ENCODE data around the gene NDUFB10. TPM values are rescaled to one million over a fixed set of nuclear protein-coding genes. Genes with fewer than 3 reads are reported as not detected.

NDUFB10 gene
- total RNA-seq, 4 donors from 2014 or later = 137 to 496 (median 250) TPM

DNA sequence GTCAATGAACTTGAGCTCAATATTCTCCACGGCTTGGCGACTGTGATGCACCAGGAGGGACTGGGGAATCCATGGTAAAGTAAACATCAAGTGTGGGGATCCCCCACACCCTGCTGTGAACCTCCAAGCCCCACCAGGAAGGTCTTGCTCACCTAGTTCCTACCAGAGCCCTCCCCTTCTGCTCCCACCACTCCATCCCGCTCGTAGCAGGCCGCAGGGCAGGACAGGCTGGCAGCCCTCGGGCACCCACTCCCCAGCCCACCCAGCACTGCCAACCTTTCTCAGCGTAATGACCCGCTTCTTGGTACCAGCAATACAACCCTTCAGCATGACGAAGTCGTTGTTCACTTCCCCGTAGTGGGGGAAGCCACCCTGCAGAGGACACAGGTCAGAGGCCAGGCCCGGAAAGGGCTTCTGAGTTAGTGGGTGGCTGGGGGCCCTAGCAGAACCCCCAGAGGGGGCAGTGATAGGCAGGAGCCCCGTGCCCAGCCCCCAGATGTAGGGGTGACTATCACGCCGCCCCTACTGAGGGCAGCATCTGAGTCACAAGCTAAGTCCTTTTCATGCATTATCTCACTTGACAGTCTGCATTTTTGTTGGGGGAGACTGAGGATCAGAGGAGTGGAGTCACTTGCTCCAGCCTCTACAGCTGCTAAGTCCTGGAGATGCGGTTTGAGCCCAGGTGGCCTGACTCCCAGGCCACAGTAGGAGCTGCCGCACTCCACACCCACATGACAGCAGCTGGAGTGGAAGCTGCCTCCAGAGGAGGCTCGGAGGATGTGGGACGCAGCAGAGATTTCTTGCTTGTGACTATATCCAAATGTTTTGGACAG, 13.6 kb upstream of the NDUFB10 start:
- DNase-seq = no peak
- WGBS, 2 donors (ENCODE audit: low coverage in 1 of 2) = 80 to 82% methylated on average over 11 to 19 of the region's 19 CpGs
- no peaks in the 10 kb centered on the region for H3K36me3 ChIP-seq
- H3K27ac ChIP-seq = no peak overlapping the region
- in situ Hi-C loops (cut with MboI; ENCODE audit: low pct_ligation_motif_present in 1 of 4, low pct_unique_long_range_greater_than_20kb in 1 of 4, low sequenced_read_pairs in 3 of 4) = no loop called here
- peaks cover 15 to 27% (median 23%) of the 10 kb centered on the region in 4 donors for H3K4me1 ChIP-seq
- H3K9me3 ChIP-seq = no peaks in the 10 kb centered on the region
- intact Hi-C loops (cut with DNase I; ENCODE audit: low total_unique reads) = no loop called here
- H3K27me3 ChIP-seq = no peaks in the 10 kb centered on the region
- TF ChIP-seq POLR2A (IDR thresholded peaks at IDR 0.05) (no peak), CTCF (IDR thresholded peaks at IDR 0.05) (no peak), POLR2AphosphoS5 (IDR thresholded peaks at IDR 0.05) (no peak), EP300 (IDR thresholded peaks at IDR 0.05; ENCODE audit: low read depth) (no peak)
- H3K4me3 ChIP-seq = no peak overlapping the region

DNA sequence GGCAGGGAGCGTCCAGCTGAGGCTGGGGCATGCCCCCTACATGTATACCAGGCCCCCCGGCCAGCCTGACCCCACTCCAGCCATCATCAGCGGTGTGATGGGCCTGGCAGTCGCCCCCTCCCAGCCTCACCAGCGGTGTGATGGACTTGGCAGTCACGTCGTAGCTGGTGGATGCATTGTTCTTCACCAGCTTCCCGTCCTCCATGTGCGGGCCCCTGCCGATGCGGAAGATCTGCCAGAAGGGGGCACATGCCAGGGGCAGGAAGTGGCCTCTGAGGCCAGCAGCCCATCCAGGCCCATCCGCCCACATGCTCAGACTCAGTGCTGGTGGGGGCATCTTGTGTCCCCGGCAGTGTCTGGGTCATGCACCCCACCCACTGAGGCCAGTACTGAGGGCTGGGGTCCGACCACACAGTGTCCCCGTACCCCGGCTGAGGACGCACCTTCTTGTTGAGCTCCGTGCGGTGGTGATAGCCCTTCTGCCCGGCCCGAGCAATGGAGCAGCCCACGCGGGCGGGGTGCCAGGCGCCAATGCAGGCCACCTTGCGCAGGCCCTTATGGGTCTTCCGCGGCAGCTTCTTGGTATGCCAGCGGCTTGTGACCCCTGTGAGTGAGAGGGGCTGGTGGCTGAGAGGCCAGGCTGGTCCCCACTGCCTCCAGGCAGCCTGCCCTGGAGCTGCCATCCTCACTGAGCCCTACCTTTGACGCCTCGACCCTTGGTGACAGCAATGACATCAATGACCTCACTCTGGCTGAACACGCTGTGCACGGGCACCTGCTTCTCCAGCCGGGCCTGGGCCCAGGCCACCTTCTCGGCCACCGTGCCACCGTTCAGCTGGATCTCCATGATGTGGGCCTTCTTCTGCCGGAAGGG, 12.6 kb upstream of the NDUFB10 start:
- no peak for TF ChIP-seq EP300 (IDR thresholded peaks at IDR 0.05; ENCODE audit: low read depth)
- no peak for TF ChIP-seq CTCF (IDR thresholded peaks at IDR 0.05)
- no peak for TF ChIP-seq POLR2AphosphoS5 (IDR thresholded peaks at IDR 0.05)
- no peak for TF ChIP-seq POLR2A (IDR thresholded peaks at IDR 0.05)
- intact Hi-C loops (cut with DNase I; ENCODE audit: low total_unique reads) (no loop called here), in situ Hi-C loops (cut with MboI; ENCODE audit: low pct_ligation_motif_present in 1 of 4, low pct_unique_long_range_greater_than_20kb in 1 of 4, low sequenced_read_pairs in 3 of 4) (no loop called here)
- H3K9me3 ChIP-seq = no peaks in the 10 kb centered on the region
- no peaks in the 10 kb centered on the region for H3K27me3 ChIP-seq
- DNase-seq = no peak
- H3K36me3 ChIP-seq = no peaks in the 10 kb centered on the region
- WGBS, 2 donors (ENCODE audit: low coverage in 1 of 2) = 87% methylated on average over 37 of the region's 38 CpGs; no CpG with 5 or more reads in 1 of the 2 donors
- no peak overlapping the region for H3K4me3 ChIP-seq
- peaks cover 10 to 18% (median 13%) of the 10 kb centered on the region in 4 donors for H3K4me1 ChIP-seq
- no peak overlapping the region for H3K27ac ChIP-seq

- Histone ChIP-seq H3K9me3 (no peaks in the 10 kb centered on the region), H3K36me3 (no peaks in the 10 kb centered on the region), H3K27ac (no peak overlapping the region), H3K4me1 (peaks cover 4 to 12% (median 7%) of the 10 kb centered on the region in 4 donors), H3K27me3 (no peaks in the 10 kb centered on the region), H3K4me3 (no peak overlapping the region)
- in situ Hi-C loops (cut with MboI; ENCODE audit: low pct_ligation_motif_present in 1 of 4, low pct_unique_long_range_greater_than_20kb in 1 of 4, low sequenced_read_pairs in 3 of 4) (no loop called here), intact Hi-C loops (cut with DNase I; ENCODE audit: low total_unique reads) (no loop called here)
- DNase-seq = no peak
- WGBS, 2 donors (ENCODE audit: low coverage in 1 of 2) = 89% methylated on average over 9 of the region's 9 CpGs; no CpG with 5 or more reads in 1 of the 2 donors
- TF ChIP-seq POLR2A (IDR thresholded peaks at IDR 0.05) (no peak), EP300 (IDR thresholded peaks at IDR 0.05; ENCODE audit: low read depth) (no peak), POLR2AphosphoS5 (IDR thresholded peaks at IDR 0.05) (no peak), CTCF (IDR thresholded peaks at IDR 0.05) (no peak)
Observed at GRCh38 chr16:1947369-1947670, 12.0 kb upstream of the NDUFB10 start.

DNA sequence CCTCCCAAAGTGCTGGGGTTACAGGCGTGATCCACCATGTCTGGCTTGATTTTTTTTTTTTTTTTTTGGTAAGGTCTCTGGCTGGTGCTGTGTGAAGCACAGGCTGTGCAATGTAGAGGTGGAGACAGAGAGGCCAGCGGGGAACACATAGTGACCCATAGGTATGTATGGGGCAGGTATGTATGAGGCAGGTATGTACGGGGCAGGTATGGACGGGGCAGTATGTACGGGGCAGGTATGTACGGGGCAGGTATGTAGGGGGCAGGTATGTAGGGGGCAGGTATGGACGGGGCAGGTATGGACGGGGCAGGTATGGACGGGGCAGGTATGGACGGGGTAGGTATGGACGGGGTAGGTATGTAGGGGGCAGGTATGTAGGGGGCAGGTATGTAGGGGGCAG, 9.8 kb upstream of the NDUFB10 start:
- intact Hi-C loops (cut with DNase I; ENCODE audit: low total_unique reads) = no loop called here
- no peak for DNase-seq
- no peak overlapping the region for H3K4me3 ChIP-seq
- H3K27me3 ChIP-seq = no peaks in the 10 kb centered on the region
- no peak for TF ChIP-seq CTCF (IDR thresholded peaks at IDR 0.05)
- TF ChIP-seq POLR2A (IDR thresholded peaks at IDR 0.05) = no peak
- TF ChIP-seq EP300 (IDR thresholded peaks at IDR 0.05; ENCODE audit: low read depth) = no peak
- H3K9me3 ChIP-seq = no peaks in the 10 kb centered on the region
- H3K4me1 ChIP-seq = no peaks in the 10 kb centered on the region
- no peak overlapping the region for H3K27ac ChIP-seq
- WGBS, 2 donors (ENCODE audit: low coverage in 1 of 2) = 83 to 92% methylated on average over 1 to 11 of the region's 11 CpGs
- in situ Hi-C loops (cut with MboI; ENCODE audit: low pct_ligation_motif_present in 1 of 4, low pct_unique_long_range_greater_than_20kb in 1 of 4, low sequenced_read_pairs in 3 of 4) = no loop called here
- H3K36me3 ChIP-seq = no peaks in the 10 kb centered on the region
